Mucosa of descending colon (tissue), 3 donors: ENCODE results near the gene LOC128125822.
"Not testable (repeated sequence)": the region's sequence is repeated elsewhere in the genome, so short reads cannot be mapped to it uniquely, and the experiment has no call there.

Experiments used
- ATAC-seq: fragments of 200-7000 bp; cut with Tn5 transposase; one replicate; pipeline ENCODE4 v1.9.1; 2020; ENCODE audit warnings: mild to moderate bottlenecking, moderate library complexity
- DNase-seq, 3 donors: peaks; one replicate each; pipeline ENCODE4 v3.0.0-alpha.2; 2020
- H3K36me3 ChIP-seq: fragments of 200-600 bp; one replicate; pipeline ENCODE4 v1.8.0; 2021; ENCODE audit warnings: low read depth, mild to moderate bottlenecking
- H3K4me1 ChIP-seq: fragments of 200-600 bp; one replicate; pipeline ENCODE4 v1.8.0; 2021; ENCODE audit warnings: low read depth, mild to moderate bottlenecking
- H3K4me3 ChIP-seq: fragments of 200-600 bp; one replicate; pipeline ENCODE4 v1.8.0; 2021; ENCODE audit warnings: mild to moderate bottlenecking
- H3K9me3 ChIP-seq: fragments of 200-600 bp; one replicate; pipeline ENCODE4 v1.8.0; 2021; ENCODE audit warnings: mild to moderate bottlenecking
- CTCF ChIP-seq: fragments of 200-600 bp; IDR thresholded peaks from one replicate; pipeline ENCODE4 v1.8.0; 2022; ENCODE audit warnings: antibody characterized with exemption, mild to moderate bottlenecking
- intact Hi-C, 2 donors: fragments of 100-400 bp; cut with DNase I in 1 of 2; cut with micrococcal nuclease in 1 of 2; formaldehyde crosslinking; loops; one replicate each; pipeline versions ENCODE4 v1.11.0 to v1.11.1; 2022; cut with DNase I, micrococcal nuclease
- donor health status: DM: no; HTN: no; CAD: no; lungs with moderate emphysema.
- donor health status: DM: no; HTN: no; CAD: no.
- donor health status: DM: no; HTN: yes; CAD: no.

LOC128125822 gene

GRCh38 chr6:63584125-63584514 is 11.8 kb downstream of the LOC128125822 start:
- Histone ChIP-seq H3K4me1 (no peaks in the 10 kb centered on the region), H3K4me3 (no peak overlapping the region), H3K9me3 (no peaks in the 10 kb centered on the region), H3K36me3 (peaks cover 16% of the 10 kb centered on the region)
- no peak for TF ChIP-seq CTCF
- ATAC-seq = peak; percentile 84
- intact Hi-C loops = no loop called here
- no peak for DNase-seq

- Histone ChIP-seq H3K4me3 (no peak overlapping the region), H3K36me3 (peaks cover 12% of the 10 kb centered on the region), H3K4me1 (no peaks in the 10 kb centered on the region), H3K9me3 (no peaks in the 10 kb centered on the region)
- no peak for ATAC-seq
- DNase-seq = no peak
- TF ChIP-seq CTCF = no peak
- intact Hi-C loops = no loop called here
Measured at GRCh38 chr6:63584566-63584965, 12.3 kb downstream of the LOC128125822 start.

GRCh38 chr6:63585652-63586051 is 13.4 kb downstream of the LOC128125822 start:
- H3K9me3 ChIP-seq, H3K4me1 ChIP-seq, intact Hi-C loops, H3K36me3 ChIP-seq, H3K4me3 ChIP-seq, ATAC-seq, DNase-seq: not testable (repeated sequence)

GRCh38 chr6:63589952-63590411 is 17.7 kb downstream of the LOC128125822 start:
- intact Hi-C loops = no loop called here
- no peak for ATAC-seq
- no peaks in the 10 kb centered on the region for H3K9me3 ChIP-seq
- no peaks in the 10 kb centered on the region for H3K4me1 ChIP-seq
- H3K36me3 ChIP-seq = no peaks in the 10 kb centered on the region
- no peak overlapping the region for H3K4me3 ChIP-seq
- DNase-seq = no peak
- no peak for TF ChIP-seq CTCF

- intact Hi-C loops = no loop called here
- ATAC-seq (no peak), DNase-seq (no peak)
- H3K4me3 ChIP-seq = no peak overlapping the region
- H3K4me1 ChIP-seq = no peaks in the 10 kb centered on the region
- H3K36me3 ChIP-seq = no peaks in the 10 kb centered on the region
- H3K9me3 ChIP-seq = no peaks in the 10 kb centered on the region
- TF ChIP-seq CTCF = no peak
Measured at GRCh38 chr6:63592886-63593285, 20.6 kb downstream of the LOC128125822 start.

GRCh38 chr6:63597141-63598048 is 25.1 kb downstream of the LOC128125822 start:
- peak; percentile 51 for ATAC-seq
- Histone ChIP-seq H3K4me1 (no peaks in the 10 kb centered on the region), H3K36me3 (no peaks in the 10 kb centered on the region), H3K9me3 (no peaks in the 10 kb centered on the region), H3K4me3 (no peak overlapping the region)
- no peak for TF ChIP-seq CTCF
- no peak for DNase-seq
- intact Hi-C loops = loop anchor here (2.0 to 5.0 kb wide), 2 partner anchors 165 to 167 kb away; no protein-coding TSS in a partner anchor
